Measurements from ENCODE around the gene RXYLT1. TPM values are rescaled to one million over a fixed set of nuclear protein-coding genes. Genes with fewer than 3 reads are reported as not detected.

RXYLT1 gene
- total and polyA plus RNA-seq, 2 of the 8 experiments (the other 6 are each of a cell fraction or from before 2014, with no cell fraction given): 3.8 to 10.9 TPM

- Histone ChIP-seq H2BK12ac (ENCODE audit: low read depth, low read length) (no peak overlapping the region), H2BK120ac (replicated peaks; ENCODE audit: low read depth, low read length) (no peak overlapping the region), H3K79me2 (ENCODE audit: control insufficient read depth in 1 of 2, insufficient read depth in 2 of 2, low read length in 2 of 2) (no peaks in the 10 kb centered on the region), H3K4me1 (replicated peaks in 1 of 4; ENCODE audit: control insufficient read depth in 3 of 4, insufficient read depth in 4 of 4, low read length in 3 of 4) (no peaks in the 10 kb centered on the region), H3K18ac (ENCODE audit: extremely low read depth, low read length) (no peak overlapping the region), H3K27me3 (replicated peaks in 1 of 4; ENCODE audit: control insufficient read depth in 3 of 4, extremely low read depth in 1 of 4, insufficient read depth in 3 of 4, low read length in 3 of 4) (no peaks in the 10 kb centered on the region), H4K20me1 (replicated peaks in 1 of 2; ENCODE audit: control insufficient read depth in 1 of 2, insufficient read depth in 2 of 2, low read length in 2 of 2) (no peaks in the 10 kb centered on the region), H3K23me2 (ENCODE audit: low read depth, low read length) (no peaks in the 10 kb centered on the region), H3K14ac (ENCODE audit: insufficient read length) (no peak overlapping the region), H3K79me1 (ENCODE audit: low read depth, low read length) (no peaks in the 10 kb centered on the region), H2AK5ac (ENCODE audit: low read depth, low read length) (no peak overlapping the region), H3K23ac (ENCODE audit: insufficient read length) (no peak overlapping the region), H2AFZ (ENCODE audit: low read length) (no peak overlapping the region), H4K8ac (ENCODE audit: extremely low read depth, insufficient read depth, low read length) (no peak overlapping the region), H3K9me3 (ENCODE audit: insufficient read depth in 2 of 2, low read depth in 1 of 2, low read length in 1 of 2) (no peaks in the 10 kb centered on the region), H4K91ac (replicated peaks; ENCODE audit: insufficient read length, low read length) (no peak overlapping the region), H2BK20ac (ENCODE audit: low read length) (no peak overlapping the region), H3K56ac (replicated peaks; ENCODE audit: insufficient read length, low read depth, low read length) (no peak overlapping the region), H3K4me3 (ENCODE audit: extremely low read depth in 1 of 4, insufficient read depth in 2 of 4, low read depth in 3 of 4, low read length in 4 of 4) (no peak overlapping the region), H2BK5ac (ENCODE audit: low read depth, low read length) (no peak overlapping the region), H2BK15ac (ENCODE audit: low read length) (no peak overlapping the region), H3K4me2 (ENCODE audit: insufficient read depth in 1 of 2, low read depth in 2 of 2, low read length in 2 of 2) (no peak overlapping the region), H4K5ac (ENCODE audit: insufficient read length, low read depth, low read length) (no peak overlapping the region), H3K9ac (replicated peaks in 1 of 4; ENCODE audit: extremely low read depth in 1 of 4, low read depth in 3 of 4, low read length in 3 of 4) (no peak overlapping the region), H3K4ac (replicated peaks; ENCODE audit: insufficient read length, low read depth, low read length) (no peak overlapping the region), H3K36me3 (ENCODE audit: control insufficient read depth in 2 of 4, insufficient read depth in 4 of 4, low read length in 3 of 4) (peaks cover 0 to 2% (median 0%) of the 10 kb centered on the region in 4 experiments; a peak in 1 of 8 replicates), H3K27ac (ENCODE audit: low read depth, low read length) (no peak overlapping the region)
- FAIRE-seq (no peak), DNase-seq (ENCODE audit: low read depth in 1 of 2, low spot score in 2 of 2) (no peak)
- WGBS, 2 experiments (ENCODE audit: extremely low coverage in 1 of 2, insufficient coverage in 1 of 2, insufficient read length in 1 of 2, insufficient replicate concordance in 2 of 2, low coverage in 1 of 2, low lambda C conversion rate in 2 of 2, missing lambda C conversion rate in 1 of 2): 88% methylated on average over 3 of the region's 3 CpGs; no CpG with 5 or more reads in 1 of the 2 experiments
- ChIA-PET POLR2A (ENCODE audit: partially characterized antibody) (no interaction called here), CTCF (ENCODE audit: partially characterized antibody) (interaction anchor here (0.6 to 1.2 kb wide), 2 partner anchors 212 to 452 kb away, joined by 3 read pairs; no protein-coding TSS in a partner anchor)
- no peak for TF ChIP-seq PHF8 (conservative IDR thresholded peaks at IDR 0.05; ENCODE audit: low read depth, low read length)
- TF ChIP-seq BCL11A (IDR thresholded peaks at IDR 0.05; ENCODE audit: low read depth in 2 of 2, low read length in 2 of 2): no peak
- no peak for TF ChIP-seq POU5F1 (IDR thresholded peaks at IDR 0.05; ENCODE audit: low read depth, low read length)
- no peak for TF ChIP-seq NRF1 (IDR thresholded peaks at IDR 0.05; ENCODE audit: low read depth, low read length)
- TF ChIP-seq CREB1 (IDR thresholded peaks at IDR 0.05): no peak
- TF ChIP-seq, protein P1, sequence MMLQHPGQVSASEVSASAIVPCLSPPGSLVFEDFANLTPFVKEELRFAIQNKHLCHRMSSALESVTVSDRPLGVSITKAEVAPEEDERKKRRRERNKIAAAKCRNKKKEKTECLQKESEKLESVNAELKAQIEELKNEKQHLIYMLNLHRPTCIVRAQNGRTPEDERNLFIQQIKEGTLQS (IDR thresholded peaks at IDR 0.05; ENCODE audit: insufficient read depth, low read depth, low read length): no peak
- no peak for TF ChIP-seq CHD2 (IDR thresholded peaks at IDR 0.05; ENCODE audit: low read length)
- TF ChIP-seq ATF2 (IDR thresholded peaks at IDR 0.05; ENCODE audit: low read length): no peak
- TF ChIP-seq BACH1 (IDR thresholded peaks at IDR 0.05; ENCODE audit: low read length): no peak
- TF ChIP-seq SIN3A (conservative IDR thresholded peaks at IDR 0.05 in 1 of 2, IDR thresholded peaks at IDR 0.05 in 1 of 2; ENCODE audit: low read depth in 1 of 2, low read length in 2 of 2): no peak
These were observed 26.3 kb downstream of the RXYLT1 start for GRCh38 chr12:63805704-63806672.
